Measurements from ENCODE around the gene STEAP1.
"Not testable (repeated sequence)": the region's sequence is repeated elsewhere in the genome, so short reads cannot be mapped to it uniquely, and the experiment has no call there.

DNA sequence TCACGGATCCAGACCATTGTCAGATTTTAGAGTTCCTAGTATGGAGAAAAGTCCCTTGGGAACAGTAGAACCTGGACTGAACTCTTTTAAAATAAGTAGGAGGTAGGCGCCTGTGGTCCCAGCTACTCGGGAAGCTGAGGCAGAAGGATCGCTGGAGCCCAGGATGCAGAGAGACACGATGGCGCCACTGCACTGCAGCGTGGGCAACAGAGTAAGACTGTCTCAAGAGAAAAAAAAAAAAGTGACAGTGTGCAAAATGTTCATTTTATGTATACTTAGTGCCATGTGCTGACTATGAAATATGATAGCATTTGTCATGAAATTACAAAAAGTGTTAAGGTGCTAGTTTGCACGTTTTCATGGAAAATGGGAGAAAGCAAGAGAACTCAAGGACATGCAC lies 22.5 kb upstream of the STEAP1 start:
- TF ChIP-seq, protein P1, sequence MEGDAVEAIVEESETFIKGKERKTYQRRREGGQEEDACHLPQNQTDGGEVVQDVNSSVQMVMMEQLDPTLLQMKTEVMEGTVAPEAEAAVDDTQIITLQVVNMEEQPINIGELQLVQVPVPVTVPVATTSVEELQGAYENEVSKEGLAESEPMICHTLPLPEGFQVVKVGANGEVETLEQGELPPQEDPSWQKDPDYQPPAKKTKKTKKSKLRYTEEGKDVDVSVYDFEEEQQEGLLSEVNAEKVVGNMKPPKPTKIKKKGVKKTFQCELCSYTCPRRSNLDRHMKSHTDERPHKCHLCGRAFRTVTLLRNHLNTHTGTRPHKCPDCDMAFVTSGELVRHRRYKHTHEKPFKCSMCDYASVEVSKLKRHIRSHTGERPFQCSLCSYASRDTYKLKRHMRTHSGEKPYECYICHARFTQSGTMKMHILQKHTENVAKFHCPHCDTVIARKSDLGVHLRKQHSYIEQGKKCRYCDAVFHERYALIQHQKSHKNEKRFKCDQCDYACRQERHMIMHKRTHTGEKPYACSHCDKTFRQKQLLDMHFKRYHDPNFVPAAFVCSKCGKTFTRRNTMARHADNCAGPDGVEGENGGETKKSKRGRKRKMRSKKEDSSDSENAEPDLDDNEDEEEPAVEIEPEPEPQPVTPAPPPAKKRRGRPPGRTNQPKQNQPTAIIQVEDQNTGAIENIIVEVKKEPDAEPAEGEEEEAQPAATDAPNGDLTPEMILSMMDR (conservative IDR thresholded peaks at IDR 0.05; ENCODE audit: low read depth, low read length), result not testable (repeated sequence)
- TF ChIP-seq EZH2 (IDR thresholded peaks at IDR 0.05; ENCODE audit: borderline replicate concordance, low read depth, low read length, poor library complexity, severe bottlenecking), result not testable (repeated sequence)
